Lower leg skin (tissue), 4 donors: ENCODE measurements around the gene BDKRB2. TPM values are rescaled to one million over a fixed set of nuclear protein-coding genes. Genes with fewer than 3 reads are reported as not detected.

Experiments used
- DNase-seq, 2 donors: peaks; one replicate each; pipeline ENCODE4 v3.0.0-alpha.2; 2019; ENCODE audit warnings: low spot score in 2 of 2
- H3K4me3 ChIP-seq: fragments of 200-600 bp; sonication (generic); 2 replicates; pipeline ENCODE4 v1.5.1; 2017; ENCODE audit warnings: mild to moderate bottlenecking, low read depth; ENCODE audit not compliant: poor library complexity, severe bottlenecking
- POLR2A ChIP-seq, 2 donors: fragments of 450-650 bp; IDR thresholded peaks; one replicate each; pipeline ENCODE4 v1.6.1; 2016 to 2017; ENCODE audit warnings: antibody characterized with exemption in 2 of 2, mild to moderate bottlenecking in 1 of 2, moderate library complexity in 1 of 2
- WGBS, 2 donors: methylation state at CpG; one replicate each; pipeline ENCODE4 v1.1.5; 2018; 5-methylcytosine and 5-hydroxymethylcytosine counted together
- intact Hi-C: fragments of 100-400 bp; cut with DNase I; formaldehyde crosslinking; loops from one replicate; pipeline ENCODE4 v1.15.0; 2023; ENCODE audit warnings: low total_unique reads
- total RNA-seq, 4 donors: library from RNA; depleted of rRNA; stranded (reverse); fragments of >200 nt; gene quantifications; one replicate each; pipeline ENCODE4 v1.1.0, GENCODE V29; 2016
- TF ChIP-seq, protein P1 (sequence below), 3 donors: fragments of 450-650 bp; IDR thresholded peaks; one replicate each; pipeline ENCODE4 v1.5.1; 2016; ENCODE audit warnings: antibody characterized with exemption in 3 of 3, mild to moderate bottlenecking in 3 of 3, moderate library complexity in 2 of 3

BDKRB2 gene
- total RNA-seq, 4 donors from 2014 or later, result 8.3 to 14.8 (median 9.4) TPM

DNA sequence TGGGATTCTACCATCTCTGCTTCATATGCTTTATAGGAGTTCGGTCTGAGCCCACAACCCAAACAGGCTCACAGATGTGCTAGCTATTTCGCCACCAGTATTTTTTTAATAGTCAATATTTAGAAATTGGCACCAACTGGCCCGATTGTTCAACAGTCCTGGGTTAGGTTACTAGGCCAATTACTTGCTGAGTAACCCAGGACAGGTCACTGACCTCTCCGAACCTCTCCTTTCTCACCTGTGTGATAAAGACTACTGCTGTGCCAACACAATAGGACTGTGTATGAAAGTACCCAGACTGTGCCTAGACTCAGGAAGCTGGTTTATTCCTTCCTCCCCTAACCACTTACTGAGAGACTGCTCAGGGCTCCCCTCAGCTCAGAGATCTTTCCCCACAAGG lies 8.3 kb downstream of the BDKRB2 start:
- DNase-seq, result no peak
- 92 to 98% methylated on average over 4 of the region's 4 CpGs for WGBS, 2 donors
- no peak overlapping the region for H3K4me3 ChIP-seq
- TF ChIP-seq POLR2A (IDR thresholded peaks at IDR 0.05), result no peak
- TF ChIP-seq, protein P1, sequence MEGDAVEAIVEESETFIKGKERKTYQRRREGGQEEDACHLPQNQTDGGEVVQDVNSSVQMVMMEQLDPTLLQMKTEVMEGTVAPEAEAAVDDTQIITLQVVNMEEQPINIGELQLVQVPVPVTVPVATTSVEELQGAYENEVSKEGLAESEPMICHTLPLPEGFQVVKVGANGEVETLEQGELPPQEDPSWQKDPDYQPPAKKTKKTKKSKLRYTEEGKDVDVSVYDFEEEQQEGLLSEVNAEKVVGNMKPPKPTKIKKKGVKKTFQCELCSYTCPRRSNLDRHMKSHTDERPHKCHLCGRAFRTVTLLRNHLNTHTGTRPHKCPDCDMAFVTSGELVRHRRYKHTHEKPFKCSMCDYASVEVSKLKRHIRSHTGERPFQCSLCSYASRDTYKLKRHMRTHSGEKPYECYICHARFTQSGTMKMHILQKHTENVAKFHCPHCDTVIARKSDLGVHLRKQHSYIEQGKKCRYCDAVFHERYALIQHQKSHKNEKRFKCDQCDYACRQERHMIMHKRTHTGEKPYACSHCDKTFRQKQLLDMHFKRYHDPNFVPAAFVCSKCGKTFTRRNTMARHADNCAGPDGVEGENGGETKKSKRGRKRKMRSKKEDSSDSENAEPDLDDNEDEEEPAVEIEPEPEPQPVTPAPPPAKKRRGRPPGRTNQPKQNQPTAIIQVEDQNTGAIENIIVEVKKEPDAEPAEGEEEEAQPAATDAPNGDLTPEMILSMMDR (IDR thresholded peaks at IDR 0.05), result no peak
- intact Hi-C loops, result no loop called here

- intact Hi-C loops, result no loop called here
- no peak overlapping the region for H3K4me3 ChIP-seq
- DNase-seq, result no peak
- TF ChIP-seq POLR2A (IDR thresholded peaks at IDR 0.05), result no peak
- TF ChIP-seq, protein P1 (IDR thresholded peaks at IDR 0.05), result no peak
- 83 to 89% methylated on average over 10 of the region's 10 CpGs for WGBS, 2 donors
Observed at GRCh38 chr14:96213871-96214465, 9.3 kb downstream of the BDKRB2 start.

DNA sequence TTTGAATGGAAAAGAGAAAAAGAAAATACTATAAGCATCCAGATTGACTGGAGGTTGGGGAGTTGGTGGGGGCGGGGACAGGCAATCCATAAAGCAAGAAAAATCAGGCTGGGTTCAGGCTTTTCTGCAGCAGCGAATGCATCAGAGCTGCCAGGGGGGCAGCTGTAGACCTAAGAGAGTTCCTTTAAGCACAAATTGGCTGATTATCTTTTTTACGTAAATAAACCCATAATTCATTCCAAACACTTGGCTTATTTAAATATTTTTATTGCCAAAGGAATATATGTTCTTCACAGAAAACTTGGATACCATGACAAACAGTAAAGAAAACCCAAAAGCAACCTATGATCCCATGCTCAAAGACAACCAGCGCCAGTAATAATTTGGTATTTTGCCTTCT lies 10.2 kb downstream of the BDKRB2 start:
- TF ChIP-seq POLR2A (IDR thresholded peaks at IDR 0.05), result no peak
- TF ChIP-seq, protein P1 (IDR thresholded peaks at IDR 0.05), result no peak
- WGBS, 2 donors, result 81 to 82% methylated on average over 4 of the region's 4 CpGs
- intact Hi-C loops, result no loop called here
- no peak overlapping the region for H3K4me3 ChIP-seq
- no peak for DNase-seq

DNA sequence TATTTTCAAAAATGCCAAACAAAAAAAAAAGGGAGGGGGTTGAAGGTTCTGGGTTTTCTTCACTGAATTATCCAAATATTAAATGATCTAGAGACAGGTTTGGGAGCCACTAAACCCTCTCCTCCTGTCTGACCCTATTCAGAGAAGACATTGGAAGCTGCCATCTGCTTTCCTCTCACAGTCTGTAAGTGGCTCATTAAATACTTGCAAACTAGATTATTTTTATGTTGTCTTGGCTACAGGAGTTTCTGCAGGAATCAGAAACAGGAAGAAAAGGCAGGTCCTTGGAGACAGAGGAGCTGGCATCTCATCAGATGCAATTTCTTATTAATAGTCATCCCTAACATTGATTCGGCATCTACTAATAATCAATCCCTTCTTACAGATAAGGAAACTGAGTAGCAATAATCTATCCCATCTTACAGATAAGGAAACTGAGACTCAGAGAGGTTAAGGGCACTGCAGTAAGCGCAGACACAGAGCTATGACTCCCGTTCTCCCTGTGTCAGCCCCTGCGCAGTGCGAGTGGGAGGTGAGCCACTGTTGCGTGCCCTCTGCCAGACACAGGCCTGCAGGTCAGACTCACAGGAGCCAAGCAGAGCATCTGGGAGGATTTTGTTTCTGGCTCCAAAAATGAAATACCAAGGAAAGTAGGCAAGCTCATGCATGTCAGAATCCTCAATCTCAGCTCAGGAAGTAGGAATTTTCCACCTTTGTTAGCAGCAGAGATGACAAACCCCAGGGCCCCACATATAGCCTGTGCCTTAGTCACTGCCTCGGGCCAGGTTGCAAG lies 11.0 kb downstream of the BDKRB2 start:
- TF ChIP-seq, protein P1 (IDR thresholded peaks at IDR 0.05), result no peak
- TF ChIP-seq POLR2A (IDR thresholded peaks at IDR 0.05), result no peak
- WGBS, 2 donors, result 35 to 59% methylated on average over 7 of the region's 7 CpGs
- no peak overlapping the region for H3K4me3 ChIP-seq
- no peak for DNase-seq
- intact Hi-C loops, result no loop called here

GRCh38 chr14:96216627-96217026 lies 12.0 kb downstream of the BDKRB2 start:
- 90 to 94% methylated on average over 1 of the region's 1 CpG for WGBS, 2 donors
- DNase-seq, result no peak
- intact Hi-C loops, result no loop called here
- TF ChIP-seq POLR2A (IDR thresholded peaks at IDR 0.05), result no peak
- TF ChIP-seq, protein P1 (IDR thresholded peaks at IDR 0.05), result no peak
- H3K4me3 ChIP-seq, result no peak overlapping the region
